ENCODE measurements around the gene SYT4. TPM values are rescaled to one million over a fixed set of nuclear protein-coding genes. Genes with fewer than 3 reads are reported as not detected.
A peak's percentile ranks its signal among the peaks of the same experiment; 100 is the strongest.

The SYT4 gene
- total and polyA plus RNA-seq, 2 of the 4 experiments (the other 2 are of a cell fraction): not detected

GRCh38 chr18:43271593-43272432, 5.5 kb downstream of the SYT4 start:
- intact Hi-C loops (cut with micrococcal nuclease): loop anchor here (1.0 to 2.0 kb wide), 3 partner anchors 974 to 1219 kb away; no protein-coding TSS in a partner anchor
- no peaks in the 10 kb centered on the region for H3K79me1 ChIP-seq (ENCODE audit: low read depth in 1 of 2, low read length in 2 of 2)
- no peak overlapping the region for H2AK5ac ChIP-seq (ENCODE audit: low read depth, low read length)
- ChIA-PET CTCF (interaction anchor here (0.6 to 5.4 kb wide), 9 partner anchors 19 to 1219 kb away, joined by 3 to 43 read pairs (median 4); no protein-coding TSS in a partner anchor), POLR2A (ENCODE audit: unreplicated experiment) (interaction anchor here (0.6 kb wide), 2 partner anchors 9 to 981 kb away, joined by 3 to 5 read pairs; no protein-coding TSS in a partner anchor)
- no peaks in the 10 kb centered on the region for H3K36me3 ChIP-seq (ENCODE audit: control insufficient read depth, insufficient read depth, low read length)
- no peaks in the 10 kb centered on the region for H3K9me3 ChIP-seq (ENCODE audit: control insufficient read depth, insufficient read depth, low read length)
- no peak overlapping the region for H2AFZ ChIP-seq (replicated peaks; ENCODE audit: low read length, poor library complexity)
- ATAC-seq (ENCODE audit: low read depth) (peak; percentile 72), DNase-seq (peak; percentile 61)
- H3K4me1 ChIP-seq (ENCODE audit: control insufficient read depth, insufficient read depth, low read length): no peaks in the 10 kb centered on the region
- H4K91ac ChIP-seq (ENCODE audit: insufficient read depth, low read depth, low read length): no peak overlapping the region
- no peaks in the 10 kb centered on the region for H4K20me1 ChIP-seq (ENCODE audit: insufficient read depth, low read length)
- no peak overlapping the region for H3K23ac ChIP-seq (ENCODE audit: low read depth, low read length)
- BruUV-seq (replicated peaks): no TSS peak
- H3K4ac ChIP-seq (ENCODE audit: low read depth, low read length): no peak overlapping the region
- in situ Hi-C loops (cut with MboI; ENCODE audit: low sequenced_read_pairs): loop anchor here (10.0 to 25.0 kb wide), 2 partner anchors 960 to 1157 kb away; no protein-coding TSS in a partner anchor
- H3K4me3 ChIP-seq (ENCODE audit: insufficient read depth, low read depth, low read length): no peak overlapping the region
- no peak overlapping the region for H3K18ac ChIP-seq (ENCODE audit: low read depth, low read length)
- no peak overlapping the region for H3K27ac ChIP-seq (ENCODE audit: insufficient read depth, low read length)
- no peak overlapping the region for H4K8ac ChIP-seq (ENCODE audit: low read depth in 2 of 2, low read length in 2 of 2)
- H2BK120ac ChIP-seq (ENCODE audit: low read depth, low read length): no peak overlapping the region
- no peak overlapping the region for H3K14ac ChIP-seq (replicated peaks; ENCODE audit: low read depth, low read length)
- dilution Hi-C loops (cut with HindIII; ENCODE audit: low sequenced_read_pairs, unreplicated experiment): no loop called here
- H2BK15ac ChIP-seq (ENCODE audit: low read depth, low read length): no peak overlapping the region
- H2BK5ac ChIP-seq (ENCODE audit: low read depth, low read length, poor library complexity, severe bottlenecking): no peak overlapping the region
- no peaks in the 10 kb centered on the region for H3K27me3 ChIP-seq (ENCODE audit: control insufficient read depth, insufficient read depth, low read length)
- no peaks in the 10 kb centered on the region for H3K9me1 ChIP-seq (ENCODE audit: insufficient read depth, low read length)
- no peak overlapping the region for H2BK20ac ChIP-seq (ENCODE audit: low read depth, low read length)
- TF ChIP-seq, protein P1, sequence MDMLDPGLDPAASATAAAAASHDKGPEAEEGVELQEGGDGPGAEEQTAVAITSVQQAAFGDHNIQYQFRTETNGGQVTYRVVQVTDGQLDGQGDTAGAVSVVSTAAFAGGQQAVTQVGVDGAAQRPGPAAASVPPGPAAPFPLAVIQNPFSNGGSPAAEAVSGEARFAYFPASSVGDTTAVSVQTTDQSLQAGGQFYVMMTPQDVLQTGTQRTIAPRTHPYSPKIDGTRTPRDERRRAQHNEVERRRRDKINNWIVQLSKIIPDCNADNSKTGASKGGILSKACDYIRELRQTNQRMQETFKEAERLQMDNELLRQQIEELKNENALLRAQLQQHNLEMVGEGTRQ (IDR thresholded peaks at IDR 0.05; ENCODE audit: low read depth, low read length): no peak
- TF ChIP-seq, protein P2, sequence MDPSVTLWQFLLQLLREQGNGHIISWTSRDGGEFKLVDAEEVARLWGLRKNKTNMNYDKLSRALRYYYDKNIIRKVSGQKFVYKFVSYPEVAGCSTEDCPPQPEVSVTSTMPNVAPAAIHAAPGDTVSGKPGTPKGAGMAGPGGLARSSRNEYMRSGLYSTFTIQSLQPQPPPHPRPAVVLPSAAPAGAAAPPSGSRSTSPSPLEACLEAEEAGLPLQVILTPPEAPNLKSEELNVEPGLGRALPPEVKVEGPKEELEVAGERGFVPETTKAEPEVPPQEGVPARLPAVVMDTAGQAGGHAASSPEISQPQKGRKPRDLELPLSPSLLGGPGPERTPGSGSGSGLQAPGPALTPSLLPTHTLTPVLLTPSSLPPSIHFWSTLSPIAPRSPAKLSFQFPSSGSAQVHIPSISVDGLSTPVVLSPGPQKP (IDR thresholded peaks at IDR 0.05; ENCODE audit: borderline replicate concordance, low read depth, low read length): no peak
- TF ChIP-seq RAD21 (IDR thresholded peaks at IDR 0.05; ENCODE audit: low read length) (peak; percentile 61), MAFK (IDR thresholded peaks at IDR 0.05; ENCODE audit: low read depth, low read length) (no peak), BHLHE40 (IDR thresholded peaks at IDR 0.05; ENCODE audit: low read depth, low read length) (no peak), POLR2A (IDR thresholded peaks at IDR 0.05; ENCODE audit: low read depth, low read length) (no peak), FOS (IDR thresholded peaks at IDR 0.05; ENCODE audit: low read depth, low read length) (no peak), SMC3 (IDR thresholded peaks at IDR 0.05; ENCODE audit: low read depth, low read length) (peak; percentile 81), MAZ (IDR thresholded peaks at IDR 0.05; ENCODE audit: borderline replicate concordance, low read depth, low read length) (no peak), RFX5 (IDR thresholded peaks at IDR 0.05; ENCODE audit: low read depth, low read length) (no peak)
- TF ChIP-seq, protein P3, sequence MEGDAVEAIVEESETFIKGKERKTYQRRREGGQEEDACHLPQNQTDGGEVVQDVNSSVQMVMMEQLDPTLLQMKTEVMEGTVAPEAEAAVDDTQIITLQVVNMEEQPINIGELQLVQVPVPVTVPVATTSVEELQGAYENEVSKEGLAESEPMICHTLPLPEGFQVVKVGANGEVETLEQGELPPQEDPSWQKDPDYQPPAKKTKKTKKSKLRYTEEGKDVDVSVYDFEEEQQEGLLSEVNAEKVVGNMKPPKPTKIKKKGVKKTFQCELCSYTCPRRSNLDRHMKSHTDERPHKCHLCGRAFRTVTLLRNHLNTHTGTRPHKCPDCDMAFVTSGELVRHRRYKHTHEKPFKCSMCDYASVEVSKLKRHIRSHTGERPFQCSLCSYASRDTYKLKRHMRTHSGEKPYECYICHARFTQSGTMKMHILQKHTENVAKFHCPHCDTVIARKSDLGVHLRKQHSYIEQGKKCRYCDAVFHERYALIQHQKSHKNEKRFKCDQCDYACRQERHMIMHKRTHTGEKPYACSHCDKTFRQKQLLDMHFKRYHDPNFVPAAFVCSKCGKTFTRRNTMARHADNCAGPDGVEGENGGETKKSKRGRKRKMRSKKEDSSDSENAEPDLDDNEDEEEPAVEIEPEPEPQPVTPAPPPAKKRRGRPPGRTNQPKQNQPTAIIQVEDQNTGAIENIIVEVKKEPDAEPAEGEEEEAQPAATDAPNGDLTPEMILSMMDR (conservative IDR thresholded peaks at IDR 0.05; ENCODE audit: low read depth, low read length): peak; percentile 70
- no peak overlapping the region for H4K5ac ChIP-seq (ENCODE audit: low read depth, low read length)
- H3K9ac ChIP-seq (ENCODE audit: low read depth, low read length): no peak overlapping the region
- H2AK9ac ChIP-seq (replicated peaks; ENCODE audit: low read depth, low read length, poor library complexity): no peak overlapping the region
- WGBS, 2 experiments (ENCODE audit: extremely low coverage in 2 of 2, insufficient read length in 1 of 2): no CpG with 5 or more reads among the region's 6 CpGs
- H3K4me2 ChIP-seq (ENCODE audit: low read depth, low read length): no peak overlapping the region
- no peak overlapping the region for H3K56ac ChIP-seq (ENCODE audit: extremely low read depth, insufficient read depth, low read length)
